Esophagus muscularis mucosa (tissue), 4 donors: Measurements from ENCODE around the gene DIP2C. TPM values are rescaled to one million over a fixed set of nuclear protein-coding genes. Genes with fewer than 3 reads are reported as not detected.

Source experiments
- DNase-seq: peaks from one replicate; pipeline ENCODE4 v3.0.0-alpha.2; 2017; ENCODE audit errors: extremely low spot score
- H3K27ac ChIP-seq, 4 donors: fragments of 200-600 bp; sonication (generic); replicated peaks in 1 of 4; 1 replicate in 3 of 4; 2 replicates in 1 of 4; pipeline ENCODE4 v1.5.1; 2016 to 2019; ENCODE audit warnings: mild to moderate bottlenecking in 1 of 4
- H3K27me3 ChIP-seq, 4 donors: fragments of 200-600 bp; sonication (generic); one replicate each; pipeline versions ENCODE4 v1.5.1 to v1.6.0; 2016 to 2019
- H3K36me3 ChIP-seq, 4 donors: fragments of 200-600 bp; sonication (generic); one replicate each; pipeline ENCODE4 v1.5.1; 2016 to 2019
- H3K4me1 ChIP-seq, 4 donors: fragments of 200-600 bp; sonication (generic); one replicate each; pipeline ENCODE4 v1.5.1; 2016 to 2019
- H3K4me3 ChIP-seq, 4 donors: fragments of 200-600 bp; sonication (generic); 1 replicate in 2 of 4; 2 replicates in 2 of 4; pipeline ENCODE4 v1.5.1; 2016 to 2019; ENCODE audit warnings: mild to moderate bottlenecking in 4 of 4, moderate library complexity in 1 of 4
- H3K9me3 ChIP-seq, 4 donors: fragments of 200-600 bp; sonication (generic); 1 replicate in 3 of 4; 2 replicates in 1 of 4; pipeline ENCODE4 v1.5.1; 2016 to 2019
- CTCF ChIP-seq, 3 experiments: fragments of 200-600 bp in 2 of 3; fragments of 450-650 bp in 1 of 3; sonication (generic) in 2 of 3; IDR thresholded peaks; one replicate each; pipeline ENCODE4 v1.5.1; 2017 to 2019; ENCODE audit warnings: antibody characterized with exemption in 3 of 3, mild to moderate bottlenecking in 2 of 3, moderate library complexity in 1 of 3
- EP300 ChIP-seq: sonication (generic); formaldehyde crosslinking; IDR thresholded peaks from one replicate; pipeline ENCODE4 v1.6.1; 2017; ENCODE audit warnings: antibody characterized with exemption
- POLR2A ChIP-seq: fragments of 450-650 bp; IDR thresholded peaks from one replicate; pipeline ENCODE4 v1.6.1; 2017; ENCODE audit warnings: antibody characterized with exemption, moderate library complexity, mild to moderate bottlenecking, low read depth
- POLR2AphosphoS5 ChIP-seq, 2 donors: sonication (generic); formaldehyde crosslinking; IDR thresholded peaks; one replicate each; pipeline ENCODE4 v1.6.1; 2017; ENCODE audit warnings: antibody characterized with exemption in 2 of 2
- WGBS: methylation state at CpG from one replicate; pipeline ENCODE4 v1.1.5; 2018; 5-methylcytosine and 5-hydroxymethylcytosine counted together
- intact Hi-C: fragments of 100-400 bp; cut with DNase I; formaldehyde crosslinking; loops from one replicate; pipeline ENCODE4 v1.15.1; 2023
- total RNA-seq, 4 donors: library from RNA; depleted of rRNA; stranded (reverse); fragments of >200 nt; gene quantifications; one replicate each; pipeline versions ENCODE4 v1.1.0 to v1.2.1, GENCODE V29; 2016

DIP2C gene
- total RNA-seq, 4 donors from 2014 or later: 38.6 to 66.4 (median 55.7) TPM

GRCh38 chr10:277963-278362 lies 411.5 kb downstream of the DIP2C start:
- Histone ChIP-seq H3K9me3 (no peaks in the 10 kb centered on the region), H3K36me3 (peaks cover 23 to 85% (median 64%) of the 10 kb centered on the region in 4 donors), H3K27ac (no peak overlapping the region), H3K4me3 (no peak overlapping the region), H3K27me3 (no peaks in the 10 kb centered on the region), H3K4me1 (peaks cover 6 to 11% (median 9%) of the 10 kb centered on the region in 4 donors)
- 93% methylated on average over 4 of the region's 19 CpGs for WGBS
- DNase-seq: no peak
- no peak for TF ChIP-seq POLR2A
- TF ChIP-seq EP300: no peak
- TF ChIP-seq CTCF (IDR thresholded peaks at IDR 0.05): no peak
- no peak for TF ChIP-seq POLR2AphosphoS5 (IDR thresholded peaks at IDR 0.05)
- intact Hi-C loops: no loop called here

GRCh38 chr10:275680-276079 lies 413.8 kb downstream of the DIP2C start:
- Histone ChIP-seq H3K27me3 (no peaks in the 10 kb centered on the region), H3K27ac (no peak overlapping the region), H3K36me3 (peaks cover 14 to 68% (median 45%) of the 10 kb centered on the region in 4 donors), H3K4me1 (peaks cover 0 to 3% (median 0%) of the 10 kb centered on the region in 4 donors), H3K9me3 (no peaks in the 10 kb centered on the region), H3K4me3 (no peak overlapping the region)
- TF ChIP-seq EP300: no peak
- no peak for TF ChIP-seq POLR2A
- no peak for TF ChIP-seq CTCF (IDR thresholded peaks at IDR 0.05)
- TF ChIP-seq POLR2AphosphoS5 (IDR thresholded peaks at IDR 0.05): no peak
- 96% methylated on average over 17 of the region's 18 CpGs for WGBS
- intact Hi-C loops: no loop called here
- DNase-seq: no peak

GRCh38 chr10:274866-275265 lies 414.6 kb downstream of the DIP2C start:
- no peak overlapping the region for H3K27ac ChIP-seq
- intact Hi-C loops: no loop called here
- TF ChIP-seq CTCF (IDR thresholded peaks at IDR 0.05) (no peak), EP300 (no peak), POLR2A (no peak), POLR2AphosphoS5 (IDR thresholded peaks at IDR 0.05) (no peak)
- H3K36me3 ChIP-seq: peaks cover 10 to 60% (median 37%) of the 10 kb centered on the region in 4 donors
- DNase-seq: no peak
- H3K9me3 ChIP-seq: no peaks in the 10 kb centered on the region
- no peaks in the 10 kb centered on the region for H3K27me3 ChIP-seq
- 73% methylated on average over 2 of the region's 2 CpGs for WGBS
- no peak overlapping the region for H3K4me3 ChIP-seq
- peaks cover 0 to 3% (median 0%) of the 10 kb centered on the region in 4 donors for H3K4me1 ChIP-seq

- DNase-seq: no peak
- Histone ChIP-seq H3K27ac (no peak overlapping the region), H3K4me1 (no peaks in the 10 kb centered on the region), H3K9me3 (no peaks in the 10 kb centered on the region), H3K4me3 (no peak overlapping the region), H3K27me3 (no peaks in the 10 kb centered on the region), H3K36me3 (peaks cover 10 to 42% (median 23%) of the 10 kb centered on the region in 4 donors)
- TF ChIP-seq CTCF (IDR thresholded peaks at IDR 0.05): no peak
- TF ChIP-seq POLR2AphosphoS5 (IDR thresholded peaks at IDR 0.05): no peak
- TF ChIP-seq EP300: no peak
- no peak for TF ChIP-seq POLR2A
- intact Hi-C loops: no loop called here
- 95% methylated on average over 16 of the region's 16 CpGs for WGBS
Measured at GRCh38 chr10:273088-273487, 416.4 kb downstream of the DIP2C start.

- 97% methylated on average over 6 of the region's 6 CpGs for WGBS
- intact Hi-C loops: no loop called here
Measured at GRCh38 chr10:271722-272121, 417.7 kb downstream of the DIP2C start.

More at GRCh38 chr10:271722-272121, 417.7 kb downstream of the DIP2C start:
- DNase-seq: no peak
- Histone ChIP-seq H3K9me3 (no peaks in the 10 kb centered on the region), H3K4me3 (no peak overlapping the region), H3K27ac (no peak overlapping the region), H3K27me3 (no peaks in the 10 kb centered on the region), H3K4me1 (no peaks in the 10 kb centered on the region), H3K36me3 (peaks cover 0 to 29% (median 11%) of the 10 kb centered on the region in 4 donors)
- TF ChIP-seq POLR2AphosphoS5 (IDR thresholded peaks at IDR 0.05): no peak
- TF ChIP-seq POLR2A: no peak
- TF ChIP-seq EP300: no peak
- TF ChIP-seq CTCF (IDR thresholded peaks at IDR 0.05): no peak
